K562 (cell line): ENCODE results near the gene TPRX2. TPM values are rescaled to one million over a fixed set of nuclear protein-coding genes. Genes with fewer than 3 reads are reported as not detected.

ENCODE experiments used
- ARID2 ChIP-seq: fragments of 450-650 bp; IDR thresholded peaks from 2 replicates; pipeline ENCODE4 v1.6.1; 2017; ENCODE audit warnings: antibody characterized with exemption, mild to moderate bottlenecking
- CBX1 ChIP-seq: sonication (generic); IDR thresholded peaks from 2 replicates; pipeline ENCODE4 v1.6.1; 2016; ENCODE audit warnings: antibody characterized with exemption, low read depth, mild to moderate bottlenecking
- CLOCK ChIP-seq: fragments of 250-450 bp; sonication (Bioruptor Pico); IDR thresholded peaks from 2 replicates; pipeline ENCODE4 v1.4.0; 2020; ENCODE audit warnings: mild to moderate bottlenecking, moderate library complexity, borderline replicate concordance
- CREB3L1 ChIP-seq: fragments of 450-650 bp; IDR thresholded peaks from 2 replicates; pipeline ENCODE4 v1.6.1; 2014; ENCODE audit warnings: low read depth, mild to moderate bottlenecking, moderate library complexity, borderline replicate concordance
- FOXP1 ChIP-seq: sonication (generic); formaldehyde crosslinking; IDR thresholded peaks from 2 replicates; pipeline ENCODE4 v1.8.0; 2022; ENCODE audit warnings: mild to moderate bottlenecking, missing genetic modification reagents
- HMG20A ChIP-seq: fragments of 450-650 bp; formaldehyde crosslinking; conservative IDR thresholded peaks from 2 replicates; pipeline ENCODE4 v1.4.0; 2020; ENCODE audit warnings: mild to moderate bottlenecking, mixed read lengths
- HSF4 ChIP-seq: fragments of 250-450 bp; sonication (Bioruptor Pico); IDR thresholded peaks from 2 replicates; pipeline ENCODE4 v2.1.2; 2022; ENCODE audit warnings: mild to moderate bottlenecking, moderate library complexity, borderline replicate concordance
- MCM7 ChIP-seq, 2 experiments: fragments of 450-650 bp; IDR thresholded peaks; 2 replicates each; pipeline ENCODE4 v1.6.1; 2016 to 2018
- MNT ChIP-seq, 2 experiments: fragments of 450-650 bp; conservative IDR thresholded peaks; 2 replicates each; pipeline ENCODE4 v1.6.1; 2017; ENCODE audit warnings: mild to moderate bottlenecking in 2 of 2, moderate library complexity in 2 of 2
- NR3C1 ChIP-seq: sonication (generic); formaldehyde crosslinking; IDR thresholded peaks from 2 replicates; pipeline ENCODE4 v1.8.1; 2022; ENCODE audit warnings: missing genetic modification reagents
- PCBP2 ChIP-seq: fragments of 200-400 bp; formaldehyde crosslinking; IDR thresholded peaks from 2 replicates; pipeline ENCODE4 v1.6.1; 2018; ENCODE audit warnings: low read length, low read depth, mild to moderate bottlenecking, moderate library complexity; ENCODE audit not compliant: poor library complexity, severe bottlenecking
- POLR2G ChIP-seq: fragments of 200-400 bp; formaldehyde crosslinking; IDR thresholded peaks from 2 replicates; pipeline ENCODE4 v1.6.1; 2017; ENCODE audit warnings: low read depth, mild to moderate bottlenecking, antibody characterized with exemption, low read length, moderate library complexity
- RUNX1 ChIP-seq: sonication (generic); IDR thresholded peaks from 2 replicates; pipeline ENCODE4 v1.6.1; 2016; ENCODE audit warnings: antibody characterized with exemption, low read depth
- TRIM25 ChIP-seq: fragments of 450-650 bp; IDR thresholded peaks from 2 replicates; pipeline ENCODE4 v1.7.0; 2016; ENCODE audit warnings: borderline replicate concordance
- YY1 ChIP-seq, 3 experiments: IDR thresholded peaks; 2 replicates each; pipeline ENCODE4 v1.6.1; 2011; ENCODE audit warnings: low read length in 2 of 3, mild to moderate bottlenecking in 2 of 3, moderate library complexity in 2 of 3, borderline replicate concordance in 1 of 3, control low read depth in 1 of 3, low read depth in 1 of 3; ENCODE audit not compliant: insufficient read depth in 3 of 3, insufficient replicate concordance in 2 of 3, control insufficient read depth in 1 of 3, insufficient read length in 1 of 3; ENCODE audit errors: extremely low read depth in 1 of 3
- ZNF12 ChIP-seq: sonication (generic); formaldehyde crosslinking; IDR thresholded peaks from 2 replicates; pipeline ENCODE4 v1.4.0; 2020; ENCODE audit warnings: mild to moderate bottlenecking, missing genetic modification reagents
- ZNF165 ChIP-seq: fragments of 250-450 bp; sonication (Bioruptor Pico); IDR thresholded peaks from 2 replicates; pipeline ENCODE4 v1.4.0; 2020; ENCODE audit warnings: borderline replicate concordance
- ZNF224 ChIP-seq: sonication (generic); formaldehyde crosslinking; IDR thresholded peaks from 2 replicates; pipeline ENCODE4 v1.8.0; 2022; ENCODE audit warnings: mild to moderate bottlenecking, missing genetic modification reagents
- ZNF644 ChIP-seq: fragments of 200-800 bp; sonication (Bioruptor generic); IDR thresholded peaks from 2 replicates; pipeline ENCODE4 v1.6.1; 2016; ENCODE audit warnings: low read depth, missing genetic modification characterization, missing compliant biosample characterization
- ZNF696 ChIP-seq: fragments of 250-450 bp; sonication (Bioruptor Pico); conservative IDR thresholded peaks from 2 replicates; pipeline ENCODE4 v1.4.0; 2020; ENCODE audit warnings: mild to moderate bottlenecking, moderate library complexity
- polyA plus RNA-seq, 8 experiments: library from polyadenylated mRNA; depleted of rRNA in 4 of 8; stranded (reverse) in 5 of 8; unstranded in 3 of 8; fragments of >200 nt; fragmentation: Nextera tagmentation in 2 of 8; fragmentation: Illumina TruSeq in 1 of 8; extraction: Ambion mirVana in 2 of 8; extraction: Trizol in 1 of 8; gene quantifications; 2 replicates each; pipeline versions ENCODE4 v1.2.1 to v1.2.3, GENCODE V29; 2011 to 2014; ENCODE audit warnings: inconsistent platforms in 1 of 8, missing spikeins in 1 of 8
- total RNA-seq, 7 experiments: library from RNA; depleted of rRNA in 6 of 7; stranded (reverse); fragments of >200 nt in 6 of 7; fragmentation: Illumina TruSeq in 2 of 7; extraction: Trizol in 2 of 7; gene quantifications; 2 replicates each; pipeline versions ENCODE4 v1.2.1 to v1.2.3, GENCODE V29; 2011 to 2021; ENCODE audit warnings: low replicate concordance in 1 of 7

Gene TPRX2
- total and polyA plus RNA-seq, 9 of the 15 experiments (the other 6 are each of a cell fraction or from before 2014, with no cell fraction given), result not detected

GRCh38 chr19:47891923-47892666 lies 33.1 kb downstream of the TPRX2 start (continued):
- TF ChIP-seq CREB3L1 (peak; percentile 49; the same call in 1 of the 2 replicates), ZNF224 (CRISPR knock-in tag) (no peak), ZNF12 (CRISPR knock-in tag) (no peak), ZNF644 (tag) (peak; percentile 97), CLOCK (CRISPR knock-in tag) (peak; percentile 28; the same call in 1 of the 2 replicates), HSF4 (CRISPR knock-in tag) (no peak), POLR2G (no peak), FOXP1 (CRISPR knock-in tag) (no peak), PCBP2 (no peak), YY1 (IDR thresholded peaks at IDR 0.05; ENCODE audit: borderline replicate concordance in 1 of 3, control insufficient read depth in 1 of 3, extremely low read depth in 1 of 3, insufficient read depth in 3 of 3, insufficient read length in 1 of 3, insufficient replicate concordance in 2 of 3, low read depth in 1 of 3, low read length in 2 of 3) (no peak), MCM7 (IDR thresholded peaks at IDR 0.05) (no peak), ZNF165 (CRISPR knock-in tag) (no peak), MNT (conservative IDR thresholded peaks at IDR 0.05) (peak in 1 of 2 experiments; percentile 78; a peak in 3 of 4 replicates), ARID2 (no peak), CBX1 (peak; percentile 56), RUNX1 (0 out of 2 replicates have a peak, but pooled peaks have one; percentile 42), NR3C1 (CRISPR knock-in tag) (no peak), ZNF696 (CRISPR knock-in tag) (no peak), TRIM25 (no peak), HMG20A (CRISPR knock-in tag) (no peak)
